ENCODE measurements around the gene LRCH1.

DNA sequence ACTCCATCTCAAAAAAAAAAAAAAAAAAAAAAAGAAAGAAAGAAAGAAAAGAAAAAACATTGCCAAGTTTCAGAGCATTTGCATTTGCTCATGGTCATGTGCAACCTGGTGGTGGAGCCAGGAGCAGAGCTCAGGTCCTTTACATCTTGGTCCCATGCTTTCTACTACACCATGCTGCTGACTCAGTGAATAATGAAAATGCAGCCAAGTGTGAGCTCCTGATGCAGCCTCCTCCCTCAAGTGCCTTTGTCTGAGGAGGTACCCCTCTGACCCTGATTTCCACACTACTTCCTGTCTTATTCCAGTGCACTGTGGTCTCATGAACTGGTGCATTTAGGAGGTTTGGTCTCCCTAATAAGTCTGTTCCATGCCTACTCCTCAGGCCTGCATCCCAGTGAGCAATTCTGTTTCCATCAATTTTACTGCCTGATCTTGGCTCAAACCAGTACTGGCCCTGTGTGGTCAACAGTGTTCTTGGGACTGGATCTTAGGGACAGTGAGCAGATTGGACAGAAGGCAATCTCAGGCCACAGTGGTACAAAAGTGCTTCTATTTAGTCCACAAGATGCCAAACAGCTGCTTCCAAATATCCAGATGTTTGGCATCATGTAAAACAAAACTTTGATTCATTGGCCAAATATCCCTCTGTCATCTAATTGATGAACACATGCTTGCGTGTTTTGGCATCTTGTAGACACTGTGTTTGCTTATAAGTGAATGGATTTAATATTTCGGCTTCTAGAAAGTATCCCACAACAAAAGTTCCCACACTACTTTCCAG, 28.8 kb upstream of the LRCH1 start:
- no peak for TF ChIP-seq YY1 (IDR thresholded peaks at IDR 0.05)
- TF ChIP-seq, protein P1, sequence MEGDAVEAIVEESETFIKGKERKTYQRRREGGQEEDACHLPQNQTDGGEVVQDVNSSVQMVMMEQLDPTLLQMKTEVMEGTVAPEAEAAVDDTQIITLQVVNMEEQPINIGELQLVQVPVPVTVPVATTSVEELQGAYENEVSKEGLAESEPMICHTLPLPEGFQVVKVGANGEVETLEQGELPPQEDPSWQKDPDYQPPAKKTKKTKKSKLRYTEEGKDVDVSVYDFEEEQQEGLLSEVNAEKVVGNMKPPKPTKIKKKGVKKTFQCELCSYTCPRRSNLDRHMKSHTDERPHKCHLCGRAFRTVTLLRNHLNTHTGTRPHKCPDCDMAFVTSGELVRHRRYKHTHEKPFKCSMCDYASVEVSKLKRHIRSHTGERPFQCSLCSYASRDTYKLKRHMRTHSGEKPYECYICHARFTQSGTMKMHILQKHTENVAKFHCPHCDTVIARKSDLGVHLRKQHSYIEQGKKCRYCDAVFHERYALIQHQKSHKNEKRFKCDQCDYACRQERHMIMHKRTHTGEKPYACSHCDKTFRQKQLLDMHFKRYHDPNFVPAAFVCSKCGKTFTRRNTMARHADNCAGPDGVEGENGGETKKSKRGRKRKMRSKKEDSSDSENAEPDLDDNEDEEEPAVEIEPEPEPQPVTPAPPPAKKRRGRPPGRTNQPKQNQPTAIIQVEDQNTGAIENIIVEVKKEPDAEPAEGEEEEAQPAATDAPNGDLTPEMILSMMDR (IDR thresholded peaks at IDR 0.05; ENCODE audit: low read depth, low read length, missing input control) = no peak
- TF ChIP-seq MAX (IDR thresholded peaks at IDR 0.05) = no peak
- TF ChIP-seq, protein P2, sequence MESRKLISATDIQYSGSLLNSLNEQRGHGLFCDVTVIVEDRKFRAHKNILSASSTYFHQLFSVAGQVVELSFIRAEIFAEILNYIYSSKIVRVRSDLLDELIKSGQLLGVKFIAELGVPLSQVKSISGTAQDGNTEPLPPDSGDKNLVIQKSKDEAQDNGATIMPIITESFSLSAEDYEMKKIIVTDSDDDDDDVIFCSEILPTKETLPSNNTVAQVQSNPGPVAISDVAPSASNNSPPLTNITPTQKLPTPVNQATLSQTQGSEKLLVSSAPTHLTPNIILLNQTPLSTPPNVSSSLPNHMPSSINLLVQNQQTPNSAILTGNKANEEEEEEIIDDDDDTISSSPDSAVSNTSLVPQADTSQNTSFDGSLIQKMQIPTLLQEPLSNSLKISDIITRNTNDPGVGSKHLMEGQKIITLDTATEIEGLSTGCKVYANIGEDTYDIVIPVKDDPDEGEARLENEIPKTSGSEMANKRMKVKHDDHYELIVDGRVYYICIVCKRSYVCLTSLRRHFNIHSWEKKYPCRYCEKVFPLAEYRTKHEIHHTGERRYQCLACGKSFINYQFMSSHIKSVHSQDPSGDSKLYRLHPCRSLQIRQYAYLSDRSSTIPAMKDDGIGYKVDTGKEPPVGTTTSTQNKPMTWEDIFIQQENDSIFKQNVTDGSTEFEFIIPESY (IDR thresholded peaks at IDR 0.05) = no peak
- TF ChIP-seq, protein P3, sequence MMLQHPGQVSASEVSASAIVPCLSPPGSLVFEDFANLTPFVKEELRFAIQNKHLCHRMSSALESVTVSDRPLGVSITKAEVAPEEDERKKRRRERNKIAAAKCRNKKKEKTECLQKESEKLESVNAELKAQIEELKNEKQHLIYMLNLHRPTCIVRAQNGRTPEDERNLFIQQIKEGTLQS (IDR thresholded peaks at IDR 0.05) = no peak
- no peak for TF ChIP-seq TAF1 (conservative IDR thresholded peaks at IDR 0.05)
- no peak for TF ChIP-seq JUND (IDR thresholded peaks at IDR 0.05)
- no peak for TF ChIP-seq RAD21 (IDR thresholded peaks at IDR 0.05)
